KBM-7 (cell line): Measurements from ENCODE around the gene TMEM123.

ENCODE experiments used
- DNase-seq: peaks from one replicate; pipeline ENCODE4 v3.0.0-alpha.2; 2015
- in situ Hi-C: fragments of 300-500 bp; cut with MboI; formaldehyde crosslinking; loops from 2 replicates; pipeline ENCODE4 v1.14.3; 2020; ENCODE audit warnings: low sequenced_read_pairs, low pct_unique_long_range_greater_than_20kb, mixed read lengths

Gene TMEM123

DNA sequence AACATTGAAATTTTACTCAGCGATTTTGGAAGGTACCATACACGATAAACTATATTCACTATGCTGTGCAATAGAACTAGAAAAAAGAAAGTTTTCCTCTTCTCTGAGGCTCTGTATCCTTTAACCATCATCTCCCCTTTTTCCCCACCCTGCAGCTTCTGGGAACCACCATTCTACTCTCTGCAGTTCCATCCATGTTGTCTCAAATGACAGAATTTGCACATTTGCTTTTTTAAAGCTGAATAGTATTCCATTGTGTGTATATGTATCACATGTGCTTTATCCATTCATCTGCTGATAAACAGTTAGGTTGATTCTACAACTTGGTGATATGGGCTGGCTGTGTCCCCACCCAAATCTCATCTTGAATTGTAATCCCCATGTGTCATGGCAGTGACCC is 21.2 kb downstream of the TMEM123 start:
- DNase-seq, result no peak
- in situ Hi-C loops, result no loop called here

DNA sequence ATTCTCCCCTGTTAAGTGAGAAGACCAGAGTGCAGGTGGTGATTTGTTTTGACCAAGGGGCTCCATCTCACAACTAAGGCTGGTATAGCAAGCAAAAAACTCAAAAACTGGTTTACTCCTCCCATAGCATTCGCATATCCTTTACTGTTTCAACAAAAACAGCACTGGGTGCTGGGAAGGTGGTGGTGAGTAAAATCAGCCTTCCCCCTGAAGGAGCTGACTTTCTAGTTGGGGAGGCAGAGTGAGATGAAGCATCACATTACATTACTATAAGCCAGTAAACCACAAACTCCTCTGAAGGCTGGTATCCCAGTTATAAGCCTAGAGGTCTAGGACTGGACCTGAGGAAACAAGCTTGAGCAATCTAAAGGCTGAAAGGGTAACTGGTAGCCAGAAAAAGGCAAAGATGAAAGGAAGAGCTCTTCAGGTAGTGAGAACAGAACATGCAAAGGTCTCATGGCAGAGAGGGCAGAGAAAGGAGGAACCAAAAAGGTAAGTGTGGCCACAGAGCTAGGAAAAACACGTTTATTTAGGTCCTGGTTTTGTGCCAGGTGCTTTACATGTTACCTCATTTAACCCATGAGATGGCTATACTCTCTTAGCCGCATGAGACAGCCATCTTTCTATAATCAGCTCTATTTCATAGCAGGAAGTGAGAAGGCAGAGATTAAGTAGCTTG is 22.3 kb downstream of the TMEM123 start:
- in situ Hi-C loops, result no loop called here
- DNase-seq, result peak; percentile 21

DNA sequence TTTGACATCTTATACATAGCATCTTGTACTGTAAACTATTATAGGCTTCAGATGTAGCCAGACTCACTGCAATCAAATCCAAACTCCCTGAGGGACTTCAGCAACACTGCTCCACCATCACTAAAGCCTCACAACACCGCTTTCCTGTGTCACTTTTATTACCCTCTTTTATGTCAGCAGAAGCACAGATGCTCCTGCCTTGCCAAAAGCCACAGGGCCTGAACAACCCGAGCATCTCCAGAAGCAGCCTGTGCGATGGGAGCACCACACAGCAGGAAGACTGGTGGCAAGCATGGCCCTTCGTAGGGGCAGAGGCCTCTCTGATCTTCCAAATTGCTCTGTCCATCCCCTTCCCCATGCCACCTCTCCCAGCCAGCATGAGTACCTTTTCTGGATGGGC is 22.9 kb downstream of the TMEM123 start:
- no peak for DNase-seq
- in situ Hi-C loops, result no loop called here

DNA sequence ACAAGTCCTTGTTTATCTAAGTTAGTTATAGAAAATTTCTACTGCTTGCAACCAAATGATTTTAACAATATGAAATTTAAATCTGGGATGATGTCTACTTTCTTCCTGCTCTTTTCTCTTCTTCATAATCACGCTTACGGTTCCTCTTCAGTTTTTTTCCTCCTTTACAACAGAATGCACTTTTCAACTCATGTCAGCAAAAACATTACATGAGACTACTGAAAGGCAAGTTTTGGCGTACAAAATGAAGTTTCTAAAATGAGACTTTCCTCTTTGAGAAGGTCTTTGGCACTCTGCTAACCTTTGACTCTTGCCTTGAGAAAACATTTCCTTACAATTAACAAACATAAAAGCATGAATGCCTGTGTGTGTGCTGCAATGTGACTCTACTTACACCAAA is 23.3 kb downstream of the TMEM123 start:
- in situ Hi-C loops, result no loop called here
- no peak for DNase-seq

DNA sequence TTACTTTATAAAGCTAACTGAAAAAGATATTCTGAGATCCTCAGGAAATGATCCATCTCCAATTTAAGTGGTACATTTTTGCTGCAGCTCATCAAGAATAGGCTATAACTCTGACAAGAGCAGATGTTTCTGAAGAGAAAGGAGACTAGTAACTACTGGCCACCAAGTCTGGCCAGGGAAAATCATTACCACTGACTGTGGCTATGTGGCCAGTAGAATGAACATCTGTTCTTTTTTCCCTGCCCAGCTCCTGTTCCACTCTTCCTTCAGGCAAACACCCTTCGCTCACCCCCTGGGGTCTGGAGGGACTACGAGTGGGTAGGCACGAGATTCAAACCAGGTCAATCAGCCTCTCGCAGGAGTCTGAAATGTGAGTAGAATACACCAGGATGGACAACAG is 23.9 kb downstream of the TMEM123 start:
- DNase-seq, result no peak
- in situ Hi-C loops, result no loop called here

DNA sequence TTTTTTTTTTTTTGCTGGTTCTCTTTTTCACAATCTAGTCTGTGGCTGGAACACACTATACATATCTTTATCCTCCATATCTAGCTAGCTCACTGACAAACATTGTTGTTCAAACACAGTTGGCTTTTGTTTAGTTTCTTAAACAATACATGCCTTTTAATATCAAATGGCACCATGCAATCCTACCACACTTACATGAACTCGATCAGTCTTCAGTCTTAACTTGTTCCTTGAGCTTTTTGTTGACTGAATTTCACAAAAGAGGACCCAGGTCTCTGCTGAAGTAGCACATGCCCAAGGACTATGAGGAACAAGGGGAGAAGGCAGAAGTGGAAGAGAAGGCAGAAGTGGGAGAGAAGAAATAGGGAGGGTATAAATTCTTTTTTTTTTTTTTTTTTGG is 25.5 kb downstream of the TMEM123 start:
- in situ Hi-C loops, result no loop called here

DNA sequence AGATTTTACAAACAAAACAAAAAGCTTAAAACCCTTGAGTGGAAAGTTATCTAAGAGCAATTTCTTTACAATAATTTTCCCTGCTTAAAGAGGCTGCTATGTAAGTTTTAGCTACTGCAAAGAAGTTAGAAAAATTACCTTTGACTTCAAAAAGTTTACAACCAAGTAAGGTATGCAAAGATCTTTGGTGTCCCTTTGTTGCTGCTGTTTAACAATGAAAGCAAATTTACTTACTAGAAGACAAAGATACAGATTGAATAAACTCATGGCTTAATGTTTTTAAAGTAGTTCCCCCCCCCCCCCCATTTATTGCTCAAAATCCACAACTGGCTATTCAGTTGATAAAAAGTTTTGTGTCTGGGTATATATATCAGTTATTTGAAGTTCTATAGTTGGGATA is 26.0 kb downstream of the TMEM123 start:
- in situ Hi-C loops, result no loop called here
- no peak for DNase-seq

More for the DNA sequence above, 25.5 kb downstream of the TMEM123 start:
- no peak for DNase-seq

DNA sequence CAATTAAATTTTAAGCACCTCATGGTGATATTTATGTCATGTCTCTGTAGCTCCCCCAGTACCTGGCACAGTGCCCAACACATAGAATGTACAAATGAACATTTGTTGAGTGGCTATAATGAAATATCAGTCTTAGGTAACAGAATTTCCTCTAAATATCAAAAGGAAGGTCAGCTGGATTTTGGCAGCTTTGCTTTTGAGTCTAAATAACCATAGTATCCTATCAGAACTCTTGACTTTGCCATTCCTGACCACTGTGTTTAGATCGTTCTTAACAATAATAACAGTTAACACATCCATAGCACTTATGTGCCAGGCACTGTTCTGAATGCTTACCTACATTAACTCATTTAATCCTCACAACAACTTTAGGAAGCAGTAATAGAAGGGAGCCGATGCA is 26.6 kb downstream of the TMEM123 start:
- no peak for DNase-seq
- in situ Hi-C loops, result no loop called here

DNA sequence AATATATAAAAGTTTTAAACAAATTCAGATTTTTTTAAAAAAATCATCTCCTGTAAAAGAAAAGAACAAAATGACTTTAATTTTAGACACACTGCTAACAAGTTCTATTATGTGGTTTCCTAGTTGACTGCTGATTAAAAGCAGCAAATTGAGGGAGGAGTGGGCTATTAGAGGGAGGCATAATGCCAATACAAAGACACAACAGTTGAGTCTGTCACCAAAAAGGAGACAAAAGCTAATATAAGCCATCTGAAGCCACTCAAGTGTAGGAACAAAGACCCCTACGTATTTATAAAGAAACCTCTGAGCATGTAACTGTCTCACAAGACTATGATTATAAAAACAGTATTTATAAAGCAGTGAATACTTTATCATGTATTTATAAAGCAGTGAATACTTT is 28.6 kb downstream of the TMEM123 start:
- in situ Hi-C loops, result no loop called here
- no peak for DNase-seq

DNA sequence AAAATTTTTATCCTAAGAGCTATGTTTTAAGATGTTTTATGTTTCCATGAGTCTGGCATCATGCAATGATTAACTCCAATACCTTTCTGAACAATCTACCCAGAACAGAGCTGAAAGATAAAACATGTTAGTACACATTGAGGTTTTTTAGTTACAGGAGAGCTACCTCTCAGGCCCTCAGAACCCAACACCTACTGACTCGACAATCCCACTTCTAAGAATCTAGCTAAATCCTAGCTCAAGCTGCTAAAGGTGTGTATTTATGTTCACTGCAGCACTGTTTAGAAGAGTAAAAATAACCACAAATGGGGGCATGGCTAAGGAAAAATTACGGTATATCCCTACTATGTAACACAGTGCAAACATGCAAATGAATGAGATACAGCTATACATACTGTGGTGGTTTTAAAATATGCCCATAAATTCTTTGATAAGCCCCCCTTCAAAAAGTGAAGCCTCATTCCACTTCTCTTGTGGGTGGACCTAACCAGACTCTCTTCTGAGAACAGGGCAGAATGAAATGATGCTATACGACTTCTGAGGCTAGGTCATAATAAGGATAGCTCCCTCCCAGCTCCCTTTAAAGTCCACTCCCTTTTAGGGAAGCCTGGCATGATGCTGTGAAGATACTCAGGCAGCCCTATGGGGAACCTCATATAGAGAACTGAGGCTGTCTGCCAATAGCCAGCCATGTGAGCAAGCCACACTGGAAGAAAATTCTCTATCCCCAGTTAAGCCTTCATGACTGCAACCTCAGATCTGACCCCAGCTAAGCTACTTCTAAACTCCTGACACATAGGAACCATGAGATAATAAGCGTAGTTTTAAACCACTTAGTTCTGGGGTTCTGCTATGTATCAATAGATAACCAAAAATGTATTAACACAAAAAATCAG is 29.5 kb downstream of the TMEM123 start:
- in situ Hi-C loops, result no loop called here
- no peak for DNase-seq

DNA sequence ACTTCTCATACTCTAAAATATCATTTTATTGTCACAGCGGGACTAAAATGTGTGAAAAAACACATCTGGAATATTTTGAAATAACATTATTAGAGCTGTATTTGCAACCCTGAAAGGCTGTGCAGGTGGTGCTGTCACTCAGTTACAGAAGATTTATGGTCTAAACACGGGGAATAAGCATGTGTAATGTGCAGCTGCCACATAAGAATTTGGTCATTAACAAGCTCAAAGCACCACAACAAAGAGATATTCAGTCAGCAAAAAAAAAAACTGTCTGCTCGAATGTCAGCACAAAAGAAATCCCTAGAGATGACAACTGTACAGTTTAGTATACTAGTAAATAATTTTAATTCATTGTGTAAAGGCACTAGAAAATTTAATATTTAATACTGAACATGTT is 31.3 kb downstream of the TMEM123 start:
- in situ Hi-C loops, result no loop called here
- no peak for DNase-seq

DNA sequence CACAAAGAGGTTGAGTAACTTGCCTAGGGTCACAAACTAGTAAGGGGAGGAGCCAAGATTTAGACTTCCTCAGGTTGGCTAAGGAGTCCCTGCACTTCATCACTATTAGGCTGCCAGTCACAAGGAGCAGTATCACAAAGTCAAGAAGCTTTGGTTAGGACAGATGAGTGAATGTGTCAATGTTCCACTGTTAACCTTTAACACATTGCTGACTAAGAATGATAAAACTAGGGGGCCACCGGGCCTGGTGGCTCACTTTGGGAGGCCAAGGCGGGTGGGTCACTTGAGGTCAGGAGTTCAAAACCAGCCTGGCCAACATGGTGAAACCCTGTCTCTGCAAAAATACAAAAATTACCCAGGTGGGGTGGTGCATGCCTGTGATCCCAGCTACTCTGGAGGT is 32.0 kb downstream of the TMEM123 start:
- DNase-seq, result no peak
- in situ Hi-C loops, result no loop called here

DNA sequence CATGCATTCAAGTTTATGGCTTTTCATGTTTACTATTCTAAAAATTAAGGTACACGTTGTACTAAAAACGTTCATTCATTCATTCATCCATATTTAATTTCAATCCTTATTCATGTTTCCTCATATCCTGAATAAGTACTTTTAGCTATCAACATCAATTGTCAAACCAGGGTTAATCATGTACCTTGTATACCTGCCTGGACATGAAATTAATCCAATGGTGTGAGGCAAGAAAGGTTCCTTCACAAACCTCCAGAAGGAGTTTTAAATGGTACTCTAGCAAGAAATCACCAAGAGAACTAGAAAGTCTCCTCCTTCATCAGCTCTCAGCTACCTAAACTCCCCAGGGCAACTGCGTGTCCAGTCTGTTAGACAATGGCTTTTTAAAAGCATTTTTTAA is 33.4 kb downstream of the TMEM123 start:
- no peak for DNase-seq
- in situ Hi-C loops, result no loop called here

DNA sequence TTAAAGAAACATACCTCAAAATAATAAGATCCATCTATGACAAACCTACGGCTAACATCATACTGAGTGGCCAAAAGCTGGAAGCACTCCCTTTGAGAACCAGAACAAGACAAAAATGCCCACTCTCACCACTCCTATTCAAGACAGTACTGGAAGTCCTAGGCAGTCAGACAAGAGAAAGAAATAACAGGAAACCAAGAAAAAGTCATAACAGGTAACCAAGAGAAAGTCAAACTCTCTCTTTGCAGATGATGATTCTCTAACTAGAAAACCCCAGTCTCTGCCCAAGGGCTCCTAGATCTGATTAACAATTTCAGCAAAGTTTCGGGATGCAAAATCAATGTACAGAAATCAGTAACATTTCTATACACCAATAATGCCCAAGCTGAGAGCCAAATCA is 35.6 kb downstream of the TMEM123 start:
- no peak for DNase-seq
- in situ Hi-C loops, result no loop called here

DNA sequence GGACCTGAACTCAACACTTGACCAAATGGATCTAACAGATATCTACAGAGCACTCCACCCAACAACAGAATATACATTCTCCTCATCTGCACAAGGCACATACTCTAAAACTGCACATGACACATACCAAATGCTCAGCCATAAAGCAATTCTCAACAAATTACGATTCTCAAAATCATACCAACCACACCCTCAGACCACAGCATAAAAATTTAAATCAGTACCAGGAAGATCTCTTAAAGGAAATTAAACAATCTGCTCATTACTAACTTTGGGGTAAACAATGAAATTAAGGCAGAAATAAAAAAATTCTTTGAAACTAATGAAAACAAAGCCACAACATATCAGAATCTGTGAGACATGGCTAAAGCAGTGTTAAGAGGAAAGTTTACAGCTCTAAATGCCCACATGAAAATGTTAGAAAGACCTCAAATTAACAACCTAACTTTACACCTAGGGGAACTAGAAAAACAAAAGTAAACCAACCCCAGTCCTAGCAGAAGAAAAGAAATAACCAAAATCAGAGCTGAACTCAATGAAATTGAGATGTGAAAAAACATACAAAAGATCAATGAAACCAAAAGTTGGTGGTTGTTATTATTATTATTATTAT is 37.2 kb downstream of the TMEM123 start:
- DNase-seq, result no peak
- in situ Hi-C loops, result no loop called here

DNA sequence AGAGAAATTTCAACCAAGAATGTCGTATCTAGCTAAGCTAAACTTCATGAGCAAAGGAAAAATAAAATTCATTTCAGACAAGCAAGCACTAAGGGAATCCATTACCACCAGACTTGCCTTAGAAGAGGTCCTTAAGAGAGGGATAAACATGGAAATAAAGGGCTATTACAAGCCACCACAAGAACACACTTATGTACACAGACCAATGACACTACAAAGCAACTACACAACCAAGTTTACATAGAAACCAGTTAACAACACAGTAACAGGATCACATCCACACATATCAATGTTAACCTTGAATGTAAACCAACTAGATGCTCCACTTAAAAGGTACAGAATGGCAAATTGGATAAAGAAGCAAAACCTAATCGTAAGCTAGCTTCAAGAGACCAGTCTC is 38.0 kb downstream of the TMEM123 start:
- in situ Hi-C loops, result no loop called here

DNA sequence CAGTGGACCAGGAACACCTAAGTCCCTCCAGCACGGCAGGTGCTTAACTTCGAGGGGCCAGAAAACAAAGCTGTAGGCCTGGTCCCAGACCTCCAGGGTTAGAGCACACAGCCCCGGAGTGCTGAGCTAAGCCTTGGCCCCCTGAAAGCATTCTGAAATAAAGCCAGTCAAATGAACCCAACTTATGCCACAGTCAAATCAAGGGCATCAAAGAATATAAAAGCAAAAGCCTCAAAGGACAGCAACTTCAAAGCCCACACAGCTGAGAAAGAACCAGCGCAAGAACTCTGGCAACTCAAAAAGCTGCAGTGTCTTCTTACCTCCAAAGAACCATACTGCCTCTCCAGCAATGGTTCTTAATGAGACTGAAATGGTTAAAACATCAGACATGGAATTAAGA is 39.1 kb downstream of the TMEM123 start:
- in situ Hi-C loops, result no loop called here
- no peak for DNase-seq

More for the DNA sequence above, 38.0 kb downstream of the TMEM123 start:
- DNase-seq, result no peak

DNA sequence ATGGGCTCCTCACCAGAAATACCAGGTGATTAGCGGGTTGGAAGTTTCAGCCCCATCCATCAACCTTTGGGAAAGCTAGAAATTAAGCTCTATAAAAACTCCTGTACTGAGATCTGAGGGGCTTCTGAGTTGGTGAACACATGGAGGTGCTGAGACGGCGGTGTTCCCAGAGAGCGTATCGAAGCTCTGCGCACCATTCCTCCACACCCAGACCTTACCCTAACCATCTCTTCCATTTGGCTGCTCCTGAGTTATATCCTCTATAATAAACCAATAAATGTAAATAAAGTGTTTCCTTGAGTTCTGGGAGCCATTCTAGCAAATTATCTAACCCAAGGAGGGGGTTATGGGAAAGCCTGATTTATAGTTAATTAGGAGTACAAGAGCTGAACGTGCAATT is 41.4 kb downstream of the TMEM123 start:
- in situ Hi-C loops, result no loop called here

DNA sequence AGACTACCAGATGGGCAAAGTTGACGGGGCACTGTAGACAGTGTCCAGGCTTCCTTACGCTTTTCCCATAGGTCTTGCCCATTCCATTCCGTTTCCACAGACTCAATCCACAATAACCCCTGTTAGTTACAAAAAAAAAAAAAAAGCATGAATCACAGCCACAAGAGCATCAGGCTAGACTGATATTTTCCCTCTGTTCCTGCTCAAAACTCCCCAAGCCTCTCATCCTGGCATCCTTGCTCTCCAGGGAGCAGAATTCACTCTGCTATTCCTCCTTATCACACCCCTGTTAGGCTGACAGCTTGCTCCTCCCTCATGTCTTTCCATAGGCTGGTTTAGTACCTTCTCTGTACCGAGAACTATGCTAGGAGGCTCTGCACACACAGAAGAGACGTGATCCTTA is 42.2 kb downstream of the TMEM123 start:
- in situ Hi-C loops, result no loop called here
- no peak for DNase-seq

More for the DNA sequence above, 41.4 kb downstream of the TMEM123 start:
- no peak for DNase-seq

DNA sequence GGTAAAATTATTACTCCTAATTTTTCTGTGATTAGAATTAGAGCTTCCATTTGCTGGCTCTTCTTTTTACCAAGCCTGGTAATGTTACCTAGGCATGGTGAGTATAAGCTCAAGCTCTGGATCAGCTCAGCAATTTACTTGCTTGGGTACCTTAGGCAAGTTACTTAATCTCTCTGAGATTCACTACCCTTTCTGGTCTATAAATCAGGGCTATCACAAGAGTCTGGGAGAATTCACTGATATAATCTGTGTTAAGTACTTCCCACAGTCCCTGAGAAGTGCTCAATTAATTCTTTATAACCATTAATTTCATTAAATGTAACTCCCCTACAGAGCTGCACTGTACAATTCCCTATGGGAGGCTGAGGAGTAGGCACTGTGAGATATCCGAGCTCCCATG is 44.2 kb downstream of the TMEM123 start:
- in situ Hi-C loops, result no loop called here
- DNase-seq, result no peak
